ENCODE measurements around the gene CSF3R.

GRCh38 chr1:36517011-36517771 lies 34.5 kb upstream of the CSF3R start:
- no peak for TF ChIP-seq CTCF (conservative IDR thresholded peaks at IDR 0.05; ENCODE audit: low read length)
- no peak for TF ChIP-seq EZH2phosphoT487 (IDR thresholded peaks at IDR 0.05; ENCODE audit: borderline replicate concordance, low read depth, low read length)

Data from OCI-LY7 (cell line).